K562 (cell line): ENCODE data around the gene CEP41. TPM values are rescaled to one million over a fixed set of nuclear protein-coding genes. Genes with fewer than 3 reads are reported as not detected.

ENCODE experiments used
- ATAC-seq: fragments of 200-7000 bp; cut with Tn5 transposase; 3 replicates; pipeline ENCODE4 v1.9.1; 2020; ENCODE audit warnings: moderate library complexity
- BruUV-seq: library from RNA; stranded (reverse); fragments of 400-500 nt; replicated peaks from 2 replicates; lab custom pipeline; 2021; lab: Mats Ljungman, UMichigan
- CTCF ChIA-PET: fragments of 300-600 bp; formaldehyde crosslinking; extraction: SDS; loops from one replicate; lab custom pipeline; 2021; ENCODE audit warnings: low intra/inter-chr PET ratio; lab: Yijun Ruan, JAX
- POLR2A ChIA-PET: fragments of 300-600, 350-650 bp; sonication (Branson Sonifier 250); formaldehyde crosslinking; extraction: SDS; loops from one replicate; lab custom pipeline; 2021; ENCODE audit warnings: antibody characterized with exemption, inconsistent platforms; lab: Yijun Ruan, JAX
- DNase-seq, 4 experiments: peaks; one replicate each; pipeline versions ENCODE4 v3.0.0 to v3.0.0-alpha.2; 2011 to 2018; ENCODE audit warnings: low spot score in 3 of 4, mixed read lengths in 3 of 4; ENCODE audit errors: extremely low read depth in 1 of 4
- FAIRE-seq: peaks from 2 replicates; lab custom pipeline; 2011; peaks lifted over from hg19 to GRCh38; lab: Jason Lieb, UNC
- H2AFZ ChIP-seq: 2 replicates; pipeline ENCODE4 v1.6.0; 2011; ENCODE audit warnings: low read depth, low read length, control low read depth, inconsistent platforms
- H3K27ac ChIP-seq: fragments of 200-600 bp; 3 replicates; pipeline ENCODE4 v1.8.0; 2011; ENCODE audit warnings: low read depth, mild to moderate bottlenecking, control low read depth, inconsistent platforms, low read length, moderate library complexity, mixed read lengths; ENCODE audit errors: extremely low read depth
- H3K27me3 ChIP-seq, 2 experiments: fragments of 300-600 bp in 1 of 2; 2 replicates in 1 of 2; 3 replicates in 1 of 2; pipeline versions ENCODE4 v1.6.0 to v1.8.0; 2011; ENCODE audit warnings: inconsistent platforms in 2 of 2, low read length in 2 of 2, mild to moderate bottlenecking in 1 of 2, mixed read lengths in 1 of 2, moderate library complexity in 1 of 2; ENCODE audit not compliant: control insufficient read depth in 2 of 2, insufficient read depth in 2 of 2
- H3K36me3 ChIP-seq: fragments of 300-600 bp; 3 replicates; pipeline ENCODE4 v1.8.0; 2011; ENCODE audit warnings: mild to moderate bottlenecking, low read length, inconsistent platforms; ENCODE audit not compliant: control insufficient read depth, insufficient read depth
- H3K4me1 ChIP-seq, 2 experiments: fragments of 200-600 bp in 1 of 2; replicated peaks in 1 of 2; 2 replicates in 1 of 2; 3 replicates in 1 of 2; pipeline versions ENCODE4 v1.5.1 to v1.8.0; 2011; ENCODE audit warnings: inconsistent platforms in 2 of 2, low read length in 2 of 2, mild to moderate bottlenecking in 1 of 2, mixed read lengths in 1 of 2, moderate library complexity in 1 of 2; ENCODE audit not compliant: control insufficient read depth in 2 of 2, insufficient read depth in 2 of 2
- H3K4me2 ChIP-seq: 2 replicates; pipeline ENCODE4 v1.6.1; 2011; ENCODE audit warnings: low read length, control low read depth, inconsistent platforms, mixed read lengths; ENCODE audit not compliant: insufficient read depth
- H3K4me3 ChIP-seq: fragments of 200-600 bp; sonication (generic), shearing (Covaris generic); 2 replicates; pipeline ENCODE4 v1.5.1; 2016; ENCODE audit warnings: control low read depth, inconsistent platforms
- H3K79me2 ChIP-seq: fragments of 200-600 bp; 3 replicates; pipeline ENCODE4 v1.8.0; 2011; ENCODE audit warnings: low read length, inconsistent platforms; ENCODE audit not compliant: control insufficient read depth, insufficient read depth
- H3K9ac ChIP-seq, 2 experiments: 2 replicates each; pipeline versions ENCODE4 v1.6.0 to v1.6.1; 2011; ENCODE audit warnings: low read depth in 2 of 2, low read length in 2 of 2, control low read depth in 1 of 2, inconsistent platforms in 1 of 2, mild to moderate bottlenecking in 1 of 2, mixed read lengths in 1 of 2; ENCODE audit not compliant: insufficient read depth in 1 of 2
- H3K9me1 ChIP-seq: one replicate; pipeline ENCODE4 v1.6.0; 2011; ENCODE audit warnings: inconsistent platforms, mild to moderate bottlenecking, low read length, moderate library complexity; ENCODE audit not compliant: control insufficient read depth, insufficient read depth
- H3K9me3 ChIP-seq: replicated peaks from 2 replicates; pipeline ENCODE4 v1.5.1; 2011; ENCODE audit warnings: low read depth, low read length, inconsistent platforms; ENCODE audit not compliant: control insufficient read depth, insufficient read depth
- H4K20me1 ChIP-seq: replicated peaks from 2 replicates; pipeline ENCODE4 v1.6.1; 2011; ENCODE audit warnings: low read length, inconsistent platforms, mixed read lengths; ENCODE audit not compliant: control insufficient read depth, insufficient read depth
- EGR1 ChIP-seq: fragments of 450-650 bp; conservative IDR thresholded peaks from 2 replicates; pipeline ENCODE4 v1.6.1; 2017; ENCODE audit warnings: mild to moderate bottlenecking
- ERF ChIP-seq: fragments of 450-650 bp; formaldehyde crosslinking; IDR thresholded peaks from 2 replicates; pipeline ENCODE4 v1.4.0; 2020; ENCODE audit warnings: mild to moderate bottlenecking, mixed read lengths
- JUND ChIP-seq, 2 experiments: IDR thresholded peaks; 2 replicates in 1 of 2; 3 replicates in 1 of 2; pipeline ENCODE4 v1.6.1; 2011; ENCODE audit warnings: borderline replicate concordance in 2 of 2, low read depth in 2 of 2, low read length in 2 of 2, improper control_type of control experiment in 1 of 2, missing biosample characterization in 1 of 2, missing genetic modification characterization in 1 of 2, missing genetic modification reagents in 1 of 2
- MCM3 ChIP-seq: fragments of 450-650 bp; IDR thresholded peaks from 2 replicates; pipeline ENCODE4 v1.6.1; 2016
- NFYB ChIP-seq: IDR thresholded peaks from 2 replicates; pipeline ENCODE4 v1.6.1; 2011; ENCODE audit warnings: mild to moderate bottlenecking, moderate library complexity; ENCODE audit not compliant: insufficient read length; ENCODE audit errors: extremely low read depth
- SNRNP70 ChIP-seq: fragments of 200-400 bp; formaldehyde crosslinking; optimal IDR thresholded peaks from 2 replicates; pipeline ENCODE3; 2017; ENCODE audit warnings: low read depth, low read length
- SUPT5H ChIP-seq: fragments of 450-650 bp; IDR thresholded peaks from 2 replicates; pipeline ENCODE4 v1.6.1; 2016
- ZKSCAN3 ChIP-seq: fragments of 250-450 bp; sonication (Bioruptor Pico); IDR thresholded peaks from 2 replicates; pipeline ENCODE4 v1.4.0; 2020
- ZNF24 ChIP-seq: fragments of 450-650 bp; IDR thresholded peaks from 2 replicates; pipeline ENCODE4 v1.6.1; 2016
- WGBS: fragments of 100-300 bp; shearing (Covaris generic); methylation state at CpG from one replicate; pipeline ENCODE4 v1.1.6; 2016; ENCODE audit warnings: low coverage, mixed read lengths; ENCODE audit not compliant: insufficient coverage; ENCODE audit errors: missing lambda C conversion rate; 5-methylcytosine and 5-hydroxymethylcytosine counted together
- in situ Hi-C: fragments of 300-500 bp; cut with MboI; formaldehyde crosslinking; loops from 4 replicates; pipeline ENCODE4 v1.15.0; 2018; ENCODE audit warnings: inconsistent platforms, mixed read lengths
- intact Hi-C: fragments of 100-400 bp; cut with micrococcal nuclease; formaldehyde crosslinking; loops from 2 replicates; pipeline ENCODE4 v1.14.2; 2022
- polyA plus RNA-seq, 8 experiments: library from polyadenylated mRNA; depleted of rRNA in 4 of 8; stranded (reverse) in 5 of 8; unstranded in 3 of 8; fragments of >200 nt; fragmentation: Nextera tagmentation in 2 of 8; fragmentation: Illumina TruSeq in 1 of 8; extraction: Ambion mirVana in 2 of 8; extraction: Trizol in 1 of 8; gene quantifications; 2 replicates each; pipeline versions ENCODE4 v1.2.1 to v1.2.3, GENCODE V29; 2011 to 2014; ENCODE audit warnings: inconsistent platforms in 1 of 8, missing spikeins in 1 of 8
- total RNA-seq, 7 experiments: library from RNA; depleted of rRNA in 6 of 7; stranded (reverse); fragments of >200 nt in 6 of 7; fragmentation: Illumina TruSeq in 2 of 7; extraction: Trizol in 2 of 7; gene quantifications; 2 replicates each; pipeline versions ENCODE4 v1.2.1 to v1.2.3, GENCODE V29; 2011 to 2021; ENCODE audit warnings: low replicate concordance in 1 of 7
- TF ChIP-seq, protein P1 (sequence below): fragments of 450-650 bp; IDR thresholded peaks from 2 replicates; pipeline ENCODE4 v1.6.1; 2018; ENCODE audit not compliant: partially characterized antibody
- TF ChIP-seq, protein P2 (sequence below): fragments of 250-450 bp; sonication (Bioruptor Pico); IDR thresholded peaks from 2 replicates; pipeline ENCODE4 v1.5.0; 2022; ENCODE audit warnings: mild to moderate bottlenecking
- TF ChIP-seq, protein P3 (sequence below): sonication (generic); formaldehyde crosslinking; IDR thresholded peaks from 2 replicates; pipeline ENCODE4 v1.8.0; 2022; ENCODE audit warnings: mild to moderate bottlenecking, missing genetic modification reagents
- TF ChIP-seq, protein P4 (sequence below): sonication (generic); formaldehyde crosslinking; IDR thresholded peaks from 2 replicates; pipeline ENCODE4 v1.8.1; 2023; ENCODE audit warnings: mild to moderate bottlenecking, missing genetic modification reagents
- TF ChIP-seq, protein P5 (sequence below): IDR thresholded peaks from 2 replicates; pipeline ENCODE4 v1.6.1; 2014; ENCODE audit warnings: antibody characterized with exemption

The CEP41 gene
- total and polyA plus RNA-seq, 9 of the 15 experiments (the other 6 are each of a cell fraction or from before 2014, with no cell fraction given) = 1.5 to 15.5 (median 6.4) TPM

DNA sequence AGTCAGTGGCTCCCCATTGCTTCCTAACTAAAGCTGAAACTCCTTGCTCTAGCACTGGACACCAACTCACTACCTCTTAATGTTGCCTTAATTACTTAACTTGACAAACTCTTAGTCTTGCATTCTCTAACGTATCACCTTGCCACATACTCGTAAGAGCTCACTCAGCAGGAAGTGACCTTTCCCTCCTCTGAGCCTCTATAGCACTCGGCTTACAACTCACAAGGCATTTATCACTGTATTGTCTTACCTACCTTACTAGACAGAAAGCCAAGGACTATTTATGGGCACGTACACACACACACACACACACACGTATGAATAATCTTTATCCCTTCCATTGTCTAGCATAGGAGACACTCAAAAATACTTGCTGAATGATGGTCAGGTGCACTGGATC, 21.2 kb downstream of the CEP41 start:
- Histone ChIP-seq H3K4me2 (no peak overlapping the region), H3K9me1 (no peaks in the 10 kb centered on the region), H3K27me3 (peaks cover 2 to 10% of the 10 kb centered on the region in 2 experiments; a peak in 3 of 5 replicates), H2AFZ (no peak overlapping the region), H3K9ac (no peak overlapping the region), H3K4me3 (no peak overlapping the region), H3K79me2 (no peaks in the 10 kb centered on the region), H3K9me3 (no peaks in the 10 kb centered on the region), H3K36me3 (no peaks in the 10 kb centered on the region), H3K4me1 (no peaks in the 10 kb centered on the region), H4K20me1 (no peaks in the 10 kb centered on the region), H3K27ac (no peak overlapping the region)
- ATAC-seq (no peak), FAIRE-seq (no peak), DNase-seq (no peak)
- WGBS = 15% methylated on average over 5 of the region's 5 CpGs
- intact Hi-C loops = no loop called here
- no TSS peak for BruUV-seq
- ChIA-PET POLR2A (interaction anchor here (0.6 kb wide), 1 partner anchor 115 kb away, joined by 4 read pairs; no protein-coding TSS in a partner anchor), CTCF (no interaction called here)
- in situ Hi-C loops = no loop called here
- TF ChIP-seq EGR1 (no peak), SUPT5H (no peak), JUND (IDR thresholded peaks at IDR 0.05; ENCODE audit: borderline replicate concordance, low read depth, low read length) (no peak), JUND (tag; IDR thresholded peaks at IDR 0.05; ENCODE audit: borderline replicate concordance, low read depth, low read length) (no peak), ZKSCAN3 (CRISPR knock-in tag) (no peak), ZNF24 (no peak), ERF (CRISPR knock-in tag) (no peak), SNRNP70 (no peak), NFYB (no peak), MCM3 (no peak)
- TF ChIP-seq, protein P1, sequence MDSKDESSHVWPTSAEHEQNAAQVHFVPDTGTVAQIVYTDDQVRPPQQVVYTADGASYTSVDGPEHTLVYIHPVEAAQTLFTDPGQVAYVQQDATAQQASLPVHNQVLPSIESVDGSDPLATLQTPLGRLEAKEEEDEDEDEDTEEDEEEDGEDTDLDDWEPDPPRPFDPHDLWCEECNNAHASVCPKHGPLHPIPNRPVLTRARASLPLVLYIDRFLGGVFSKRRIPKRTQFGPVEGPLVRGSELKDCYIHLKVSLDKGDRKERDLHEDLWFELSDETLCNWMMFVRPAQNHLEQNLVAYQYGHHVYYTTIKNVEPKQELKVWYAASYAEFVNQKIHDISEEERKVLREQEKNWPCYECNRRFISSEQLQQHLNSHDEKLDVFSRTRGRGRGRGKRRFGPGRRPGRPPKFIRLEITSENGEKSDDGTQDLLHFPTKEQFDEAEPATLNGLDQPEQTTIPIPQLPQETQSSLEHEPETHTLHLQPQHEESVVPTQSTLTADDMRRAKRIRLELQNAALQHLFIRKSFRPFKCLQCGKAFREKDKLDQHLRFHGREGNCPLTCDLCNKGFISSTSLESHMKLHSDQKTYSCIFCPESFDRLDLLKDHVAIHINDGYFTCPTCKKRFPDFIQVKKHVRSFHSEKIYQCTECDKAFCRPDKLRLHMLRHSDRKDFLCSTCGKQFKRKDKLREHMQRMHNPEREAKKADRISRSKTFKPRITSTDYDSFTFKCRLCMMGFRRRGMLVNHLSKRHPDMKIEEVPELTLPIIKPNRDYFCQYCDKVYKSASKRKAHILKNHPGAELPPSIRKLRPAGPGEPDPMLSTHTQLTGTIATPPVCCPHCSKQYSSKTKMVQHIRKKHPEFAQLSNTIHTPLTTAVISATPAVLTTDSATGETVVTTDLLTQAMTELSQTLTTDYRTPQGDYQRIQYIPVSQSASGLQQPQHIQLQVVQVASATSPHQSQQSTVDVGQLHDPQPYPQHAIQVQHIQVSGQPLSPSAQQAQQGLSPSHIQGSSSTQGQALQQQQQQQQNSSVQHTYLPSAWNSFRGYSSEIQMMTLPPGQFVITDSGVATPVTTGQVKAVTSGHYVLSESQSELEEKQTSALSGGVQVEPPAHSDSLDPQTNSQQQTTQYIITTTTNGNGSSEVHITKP = no peak
- TF ChIP-seq, protein P2, sequence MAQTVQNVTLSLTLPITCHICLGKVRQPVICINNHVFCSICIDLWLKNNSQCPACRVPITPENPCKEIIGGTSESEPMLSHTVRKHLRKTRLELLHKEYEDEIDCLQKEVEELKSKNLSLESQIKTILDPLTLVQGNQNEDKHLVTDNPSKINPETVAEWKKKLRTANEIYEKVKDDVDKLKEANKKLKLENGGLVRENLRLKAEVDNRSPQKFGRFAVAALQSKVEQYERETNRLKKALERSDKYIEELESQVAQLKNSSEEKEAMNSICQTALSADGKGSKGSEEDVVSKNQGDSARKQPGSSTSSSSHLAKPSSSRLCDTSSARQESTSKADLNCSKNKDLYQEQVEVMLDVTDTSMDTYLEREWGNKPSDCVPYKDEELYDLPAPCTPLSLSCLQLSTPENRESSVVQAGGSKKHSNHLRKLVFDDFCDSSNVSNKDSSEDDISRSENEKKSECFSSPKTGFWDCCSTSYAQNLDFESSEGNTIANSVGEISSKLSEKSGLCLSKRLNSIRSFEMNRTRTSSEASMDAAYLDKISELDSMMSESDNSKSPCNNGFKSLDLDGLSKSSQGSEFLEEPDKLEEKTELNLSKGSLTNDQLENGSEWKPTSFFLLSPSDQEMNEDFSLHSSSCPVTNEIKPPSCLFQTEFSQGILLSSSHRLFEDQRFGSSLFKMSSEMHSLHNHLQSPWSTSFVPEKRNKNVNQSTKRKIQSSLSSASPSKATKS (CRISPR knock-in tag) = no peak
- TF ChIP-seq, protein P3, sequence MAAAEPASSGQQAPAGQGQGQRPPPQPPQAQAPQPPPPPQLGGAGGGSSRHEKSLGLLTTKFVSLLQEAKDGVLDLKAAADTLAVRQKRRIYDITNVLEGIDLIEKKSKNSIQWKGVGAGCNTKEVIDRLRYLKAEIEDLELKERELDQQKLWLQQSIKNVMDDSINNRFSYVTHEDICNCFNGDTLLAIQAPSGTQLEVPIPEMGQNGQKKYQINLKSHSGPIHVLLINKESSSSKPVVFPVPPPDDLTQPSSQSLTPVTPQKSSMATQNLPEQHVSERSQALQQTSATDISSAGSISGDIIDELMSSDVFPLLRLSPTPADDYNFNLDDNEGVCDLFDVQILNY (CRISPR knock-in tag) = no peak
- TF ChIP-seq, protein P4, sequence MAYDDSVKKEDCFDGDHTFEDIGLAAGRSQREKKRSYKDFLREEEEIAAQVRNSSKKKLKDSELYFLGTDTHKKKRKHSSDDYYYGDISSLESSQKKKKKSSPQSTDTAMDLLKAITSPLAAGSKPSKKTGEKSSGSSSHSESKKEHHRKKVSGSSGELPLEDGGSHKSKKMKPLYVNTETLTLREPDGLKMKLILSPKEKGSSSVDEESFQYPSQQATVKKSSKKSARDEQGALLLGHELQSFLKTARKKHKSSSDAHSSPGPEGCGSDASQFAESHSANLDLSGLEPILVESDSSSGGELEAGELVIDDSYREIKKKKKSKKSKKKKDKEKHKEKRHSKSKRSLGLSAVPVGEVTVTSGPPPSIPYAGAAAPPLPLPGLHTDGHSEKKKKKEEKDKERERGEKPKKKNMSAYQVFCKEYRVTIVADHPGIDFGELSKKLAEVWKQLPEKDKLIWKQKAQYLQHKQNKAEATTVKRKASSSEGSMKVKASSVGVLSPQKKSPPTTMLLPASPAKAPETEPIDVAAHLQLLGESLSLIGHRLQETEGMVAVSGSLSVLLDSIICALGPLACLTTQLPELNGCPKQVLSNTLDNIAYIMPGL (CRISPR knock-in tag) = no peak
- TF ChIP-seq, protein P5, sequence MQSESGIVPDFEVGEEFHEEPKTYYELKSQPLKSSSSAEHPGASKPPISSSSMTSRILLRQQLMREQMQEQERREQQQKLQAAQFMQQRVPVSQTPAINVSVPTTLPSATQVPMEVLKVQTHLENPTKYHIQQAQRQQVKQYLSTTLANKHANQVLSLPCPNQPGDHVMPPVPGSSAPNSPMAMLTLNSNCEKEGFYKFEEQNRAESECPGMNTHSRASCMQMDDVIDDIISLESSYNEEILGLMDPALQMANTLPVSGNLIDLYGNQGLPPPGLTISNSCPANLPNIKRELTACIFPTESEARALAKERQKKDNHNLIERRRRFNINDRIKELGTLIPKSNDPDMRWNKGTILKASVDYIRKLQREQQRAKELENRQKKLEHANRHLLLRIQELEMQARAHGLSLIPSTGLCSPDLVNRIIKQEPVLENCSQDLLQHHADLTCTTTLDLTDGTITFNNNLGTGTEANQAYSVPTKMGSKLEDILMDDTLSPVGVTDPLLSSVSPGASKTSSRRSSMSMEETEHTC = no peak
